ENCODE data around the gene ZFP36.
A peak's percentile ranks its signal among the peaks of the same experiment; 100 is the strongest.

Gene ZFP36

DNA sequence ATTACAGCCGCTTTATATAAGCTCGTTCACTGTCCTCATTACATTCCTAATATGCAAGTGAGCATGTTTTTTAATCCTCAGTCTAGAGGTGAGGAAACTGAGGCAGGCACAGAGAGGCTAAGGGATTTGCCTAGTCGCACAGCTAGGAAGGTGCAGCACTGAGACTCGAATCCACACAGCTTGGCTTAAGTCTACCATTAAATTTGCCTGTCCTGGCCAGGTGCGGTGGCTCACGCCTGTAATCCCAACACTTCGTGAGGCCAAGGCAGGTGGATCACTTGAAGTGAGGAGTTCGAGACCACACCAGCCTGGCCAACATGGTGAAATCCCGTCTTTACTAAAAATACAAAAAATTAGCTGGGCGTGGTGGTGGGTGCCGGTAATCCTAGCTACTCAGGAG is 21.1 kb downstream of the ZFP36 start:
- TF ChIP-seq, protein P1, sequence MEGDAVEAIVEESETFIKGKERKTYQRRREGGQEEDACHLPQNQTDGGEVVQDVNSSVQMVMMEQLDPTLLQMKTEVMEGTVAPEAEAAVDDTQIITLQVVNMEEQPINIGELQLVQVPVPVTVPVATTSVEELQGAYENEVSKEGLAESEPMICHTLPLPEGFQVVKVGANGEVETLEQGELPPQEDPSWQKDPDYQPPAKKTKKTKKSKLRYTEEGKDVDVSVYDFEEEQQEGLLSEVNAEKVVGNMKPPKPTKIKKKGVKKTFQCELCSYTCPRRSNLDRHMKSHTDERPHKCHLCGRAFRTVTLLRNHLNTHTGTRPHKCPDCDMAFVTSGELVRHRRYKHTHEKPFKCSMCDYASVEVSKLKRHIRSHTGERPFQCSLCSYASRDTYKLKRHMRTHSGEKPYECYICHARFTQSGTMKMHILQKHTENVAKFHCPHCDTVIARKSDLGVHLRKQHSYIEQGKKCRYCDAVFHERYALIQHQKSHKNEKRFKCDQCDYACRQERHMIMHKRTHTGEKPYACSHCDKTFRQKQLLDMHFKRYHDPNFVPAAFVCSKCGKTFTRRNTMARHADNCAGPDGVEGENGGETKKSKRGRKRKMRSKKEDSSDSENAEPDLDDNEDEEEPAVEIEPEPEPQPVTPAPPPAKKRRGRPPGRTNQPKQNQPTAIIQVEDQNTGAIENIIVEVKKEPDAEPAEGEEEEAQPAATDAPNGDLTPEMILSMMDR (IDR thresholded peaks at IDR 0.05; ENCODE audit: extremely low read depth, missing control alignments) = no peak
- DNase-seq (ENCODE audit: low spot score) = no peak

DNA sequence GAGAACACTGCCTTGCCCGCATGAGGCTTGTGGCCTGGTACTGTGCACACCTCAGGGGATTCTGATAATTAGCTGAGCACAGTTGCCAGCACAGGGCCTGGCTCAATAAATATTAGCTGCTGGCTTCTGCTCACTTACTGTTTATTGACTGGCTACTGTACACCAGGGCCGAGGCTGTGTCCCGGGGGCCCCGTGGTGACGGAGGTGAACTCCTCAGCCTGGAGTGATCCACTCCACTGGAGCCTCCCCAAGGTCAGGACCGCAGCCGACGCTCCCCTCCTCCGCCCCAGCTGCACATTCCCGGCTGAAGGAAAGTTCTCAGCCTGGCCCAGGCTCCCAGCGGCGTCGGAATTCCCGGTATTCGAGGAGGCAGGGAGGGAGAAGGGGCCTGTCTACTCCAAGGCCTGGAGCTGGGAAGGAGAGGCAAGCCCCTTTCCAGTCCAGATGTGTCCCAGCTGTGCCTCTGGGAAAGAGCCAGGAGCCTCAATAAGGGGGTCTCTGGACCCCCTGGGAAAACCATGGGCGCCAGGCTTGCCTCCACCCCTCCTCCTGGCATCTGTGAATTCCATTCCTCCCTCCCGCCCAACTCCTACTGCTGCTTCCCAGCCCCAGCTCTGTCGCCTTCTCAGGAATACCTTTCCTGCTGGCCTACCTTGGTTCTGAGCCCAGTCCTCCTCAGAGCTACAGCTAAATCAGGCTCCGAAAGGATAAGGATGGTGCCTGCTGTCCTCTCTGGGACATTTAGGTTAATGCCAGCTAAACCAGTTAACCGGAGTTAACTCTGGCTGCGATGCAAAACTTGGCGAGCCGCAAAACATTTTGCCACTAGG is 21.9 kb downstream of the ZFP36 start:
- TF ChIP-seq, protein P1 (IDR thresholded peaks at IDR 0.05; ENCODE audit: extremely low read depth, missing control alignments) = no peak
- DNase-seq (ENCODE audit: low spot score) = no peak

DNA sequence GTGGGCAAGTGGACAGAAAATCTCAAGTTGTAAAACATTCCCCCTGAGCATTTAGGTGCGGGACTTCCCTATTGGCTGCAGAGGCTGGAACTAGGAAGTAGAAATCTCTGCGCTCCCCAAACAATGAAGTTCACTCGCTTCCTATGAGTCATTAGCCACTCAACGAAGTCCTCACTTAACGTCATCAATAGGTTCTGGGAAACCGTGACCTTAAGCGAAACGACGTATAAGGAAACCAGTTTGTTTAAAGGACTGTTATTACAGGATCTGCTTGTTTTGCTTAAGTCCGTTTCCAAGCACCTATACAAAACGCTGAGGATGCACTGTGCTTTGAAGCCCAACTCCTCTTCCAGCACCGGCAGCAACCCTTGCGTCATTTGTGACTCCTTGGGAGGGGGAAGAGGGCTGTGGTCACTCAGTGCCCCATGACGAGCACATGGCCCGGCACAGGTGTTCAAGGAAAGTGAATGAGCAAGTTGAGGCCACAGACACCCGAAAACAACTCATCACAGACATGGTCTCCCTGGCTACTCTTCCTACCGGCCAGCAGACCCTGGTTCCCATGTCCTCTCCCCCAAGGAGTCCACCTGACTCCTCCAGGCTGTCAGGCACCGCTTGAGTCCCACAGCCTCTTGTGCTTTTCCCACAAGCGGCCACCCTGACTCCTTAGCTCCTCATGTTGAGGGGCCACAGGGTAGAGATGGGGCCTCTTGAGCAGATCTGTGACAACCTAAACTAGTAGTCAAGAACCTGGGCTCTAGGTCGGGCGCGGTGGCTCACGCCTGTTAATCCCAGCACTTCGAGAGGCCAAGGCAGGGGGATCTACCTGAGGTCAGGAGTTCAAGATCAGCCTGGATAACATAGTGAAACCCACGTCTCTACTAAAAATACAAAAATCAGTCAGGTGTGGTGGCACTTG is 24.3 kb downstream of the ZFP36 start:
- TF ChIP-seq, protein P1 (IDR thresholded peaks at IDR 0.05; ENCODE audit: extremely low read depth, missing control alignments) = no peak

DNA sequence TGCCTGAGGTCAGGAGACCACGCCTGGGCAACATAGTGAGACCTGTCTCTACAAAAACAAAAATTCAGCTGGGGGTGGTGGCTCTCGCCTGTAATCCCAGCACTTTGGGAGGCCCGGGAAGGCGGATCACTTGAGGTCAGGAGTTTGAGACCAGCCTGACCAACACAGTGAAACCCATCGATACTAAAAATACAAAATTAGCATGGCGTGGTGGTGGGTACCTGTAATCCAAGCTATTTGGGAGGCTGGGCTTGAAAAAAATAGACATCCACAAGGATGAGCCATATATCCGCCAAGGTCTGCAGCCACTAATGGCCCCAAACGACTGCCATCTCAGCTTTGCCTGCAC is 26.0 kb downstream of the ZFP36 start:
- no peak for DNase-seq (ENCODE audit: low spot score)
- TF ChIP-seq, protein P1 (IDR thresholded peaks at IDR 0.05; ENCODE audit: extremely low read depth, missing control alignments) = no peak

More for the DNA sequence above, 24.3 kb downstream of the ZFP36 start:
- DNase-seq (ENCODE audit: low spot score) = peak; percentile 74

DNA sequence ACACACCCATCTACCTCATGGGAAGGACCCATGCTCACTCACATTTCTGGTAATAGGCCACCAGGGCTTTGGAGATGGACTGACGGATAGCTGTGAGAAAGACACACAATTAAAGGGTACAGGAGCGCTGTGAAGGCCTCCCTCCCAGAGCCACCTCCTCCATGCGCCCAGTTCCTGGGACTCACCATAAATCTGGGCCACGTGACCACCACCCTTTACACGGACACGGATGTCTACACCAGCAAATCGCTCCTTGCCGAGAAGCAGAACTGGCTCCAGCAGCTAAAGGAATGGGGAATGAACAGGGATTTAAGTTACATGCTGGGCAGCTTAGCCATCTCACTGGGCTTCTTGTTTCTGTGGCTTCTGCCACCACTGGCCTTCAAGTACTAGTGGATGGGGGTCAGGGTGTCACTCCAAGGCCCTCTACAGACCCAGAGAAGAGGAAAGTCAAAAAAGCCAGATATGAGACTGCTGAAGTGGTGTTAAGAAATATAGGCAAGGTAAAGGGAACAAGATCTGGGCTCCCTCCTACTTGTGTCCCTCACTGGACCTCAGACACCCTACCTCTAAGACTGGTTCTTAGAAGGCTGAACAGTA is 26.9 kb downstream of the ZFP36 start:
- DNase-seq (ENCODE audit: low spot score) = no peak
- TF ChIP-seq, protein P1 (IDR thresholded peaks at IDR 0.05; ENCODE audit: extremely low read depth, missing control alignments) = no peak

DNA sequence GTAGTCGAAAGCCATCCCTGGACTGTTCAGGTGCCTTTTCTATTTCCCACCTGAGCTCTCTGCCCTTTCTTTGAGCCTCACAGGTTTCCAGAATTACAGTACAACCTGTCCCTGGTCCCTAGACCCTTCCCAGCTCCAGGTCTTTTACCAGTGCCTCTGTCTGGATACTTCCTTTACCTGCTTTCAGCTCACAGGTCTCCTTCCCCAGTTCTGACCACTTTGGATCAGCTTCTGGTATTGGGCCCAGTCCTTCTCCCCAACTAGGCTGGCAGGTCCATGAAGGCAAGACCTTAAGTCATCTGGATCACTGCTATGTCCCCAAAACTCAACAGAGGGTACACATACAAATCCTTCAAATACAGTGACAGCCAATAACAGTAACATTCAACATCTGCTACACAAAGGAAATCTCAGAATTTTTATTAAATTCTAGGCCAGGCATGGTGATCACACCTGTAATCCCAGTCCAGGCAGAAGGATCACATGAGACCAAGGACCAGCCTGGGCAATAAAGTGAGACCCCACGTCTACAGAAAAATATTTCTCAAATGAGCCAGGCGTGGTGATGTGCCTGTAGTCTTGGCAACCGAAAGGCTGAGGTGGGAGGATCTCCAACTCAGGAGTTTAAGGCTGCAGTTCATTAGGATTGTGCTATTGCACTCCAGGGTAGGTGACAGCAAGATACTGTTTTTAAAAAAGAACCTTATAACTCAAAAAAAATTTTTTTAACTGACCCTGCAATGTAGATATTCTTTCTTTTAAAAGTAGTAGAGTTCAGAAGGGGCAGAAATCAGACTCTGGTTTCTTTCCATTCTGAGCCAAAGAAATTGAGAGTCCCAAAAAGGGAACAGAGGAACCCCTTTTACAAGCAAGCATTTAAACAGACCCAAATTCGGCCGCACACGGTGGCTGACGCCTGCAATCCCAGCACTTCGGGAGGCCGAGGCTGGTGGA is 27.8 kb downstream of the ZFP36 start:
- no peak for DNase-seq (ENCODE audit: low spot score)
- TF ChIP-seq, protein P1 (IDR thresholded peaks at IDR 0.05; ENCODE audit: extremely low read depth, missing control alignments) = no peak

Measured in GM20000 (cell line).